Neural cell (in vitro differentiated cells): Measurements from ENCODE around the gene PDPK1.

Experiments
- EZH2 ChIP-seq: fragments of 200-600, 300-800 bp; shearing (Covaris generic), sonication (generic); IDR thresholded peaks from 2 replicates; pipeline ENCODE4 v1.6.1; 2014; ENCODE audit warnings: antibody characterized with exemption, low read length, borderline replicate concordance, mild to moderate bottlenecking; ENCODE audit not compliant: insufficient read depth, poor library complexity, severe bottlenecking
- POLR2AphosphoS5 ChIP-seq: IDR thresholded peaks from 2 replicates; pipeline ENCODE4 v1.6.1; 2012
- TF ChIP-seq, protein P1 (sequence below): fragments of 450-650 bp; IDR thresholded peaks from 2 replicates; pipeline ENCODE4 v1.5.1; 2014; ENCODE audit warnings: antibody characterized with exemption, mild to moderate bottlenecking, moderate library complexity; ENCODE audit not compliant: poor library complexity, severe bottlenecking

- TF ChIP-seq, protein P1, sequence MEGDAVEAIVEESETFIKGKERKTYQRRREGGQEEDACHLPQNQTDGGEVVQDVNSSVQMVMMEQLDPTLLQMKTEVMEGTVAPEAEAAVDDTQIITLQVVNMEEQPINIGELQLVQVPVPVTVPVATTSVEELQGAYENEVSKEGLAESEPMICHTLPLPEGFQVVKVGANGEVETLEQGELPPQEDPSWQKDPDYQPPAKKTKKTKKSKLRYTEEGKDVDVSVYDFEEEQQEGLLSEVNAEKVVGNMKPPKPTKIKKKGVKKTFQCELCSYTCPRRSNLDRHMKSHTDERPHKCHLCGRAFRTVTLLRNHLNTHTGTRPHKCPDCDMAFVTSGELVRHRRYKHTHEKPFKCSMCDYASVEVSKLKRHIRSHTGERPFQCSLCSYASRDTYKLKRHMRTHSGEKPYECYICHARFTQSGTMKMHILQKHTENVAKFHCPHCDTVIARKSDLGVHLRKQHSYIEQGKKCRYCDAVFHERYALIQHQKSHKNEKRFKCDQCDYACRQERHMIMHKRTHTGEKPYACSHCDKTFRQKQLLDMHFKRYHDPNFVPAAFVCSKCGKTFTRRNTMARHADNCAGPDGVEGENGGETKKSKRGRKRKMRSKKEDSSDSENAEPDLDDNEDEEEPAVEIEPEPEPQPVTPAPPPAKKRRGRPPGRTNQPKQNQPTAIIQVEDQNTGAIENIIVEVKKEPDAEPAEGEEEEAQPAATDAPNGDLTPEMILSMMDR = peak; percentile 98
- TF ChIP-seq POLR2AphosphoS5 (peak; percentile 20), EZH2 (no peak)
These were observed 36.7 kb upstream of the PDPK1 start for GRCh38 chr16:2500918-2501750.
